ENCODE data around the gene YIPF2. TPM values are rescaled to one million over a fixed set of nuclear protein-coding genes. Genes with fewer than 3 reads are reported as not detected.

YIPF2 gene
- total and polyA plus RNA-seq, 10 of the 15 experiments (the other 5 are each of a cell fraction or from before 2014, with no cell fraction given): 0.92 to 38.9 (median 17.6) TPM

DNA sequence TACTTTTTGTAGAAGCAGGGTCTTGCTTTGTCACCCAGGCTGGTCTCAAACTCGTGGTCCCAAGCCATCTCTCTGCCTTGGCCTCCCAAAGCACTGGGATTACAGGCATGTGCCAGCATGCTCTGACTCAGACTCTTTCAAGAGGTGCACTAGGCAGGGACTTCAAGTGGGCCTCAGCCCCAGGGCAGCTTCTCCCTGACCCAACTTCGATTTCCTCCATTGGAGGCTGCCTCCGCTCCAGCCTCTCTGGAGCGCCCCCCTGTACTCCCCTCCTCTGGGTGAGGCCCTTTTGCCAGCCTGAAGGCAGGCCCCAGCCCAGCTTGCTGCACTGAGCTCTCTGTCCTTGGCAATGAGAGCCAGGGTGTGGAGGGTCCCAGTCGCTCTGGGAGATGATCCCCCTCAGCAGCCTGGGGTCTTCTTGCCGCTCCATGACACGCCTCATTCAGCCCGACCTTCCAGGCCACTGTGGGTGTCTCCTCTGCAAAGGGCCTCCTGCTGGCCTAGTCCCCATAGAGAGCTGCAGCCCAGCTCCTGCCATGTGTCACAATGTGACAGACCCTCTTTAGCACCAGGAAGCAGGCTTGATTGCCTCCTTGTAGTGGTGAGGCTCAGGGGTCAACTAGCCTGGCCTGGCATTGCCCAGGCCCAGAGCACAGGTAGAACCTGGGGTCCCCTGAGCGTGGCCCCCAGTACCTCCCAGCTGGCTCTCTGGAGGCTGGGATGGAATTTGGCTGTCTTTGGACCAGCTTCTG lies 40.6 kb downstream of the YIPF2 start (continued):
- TF ChIP-seq, protein P1, sequence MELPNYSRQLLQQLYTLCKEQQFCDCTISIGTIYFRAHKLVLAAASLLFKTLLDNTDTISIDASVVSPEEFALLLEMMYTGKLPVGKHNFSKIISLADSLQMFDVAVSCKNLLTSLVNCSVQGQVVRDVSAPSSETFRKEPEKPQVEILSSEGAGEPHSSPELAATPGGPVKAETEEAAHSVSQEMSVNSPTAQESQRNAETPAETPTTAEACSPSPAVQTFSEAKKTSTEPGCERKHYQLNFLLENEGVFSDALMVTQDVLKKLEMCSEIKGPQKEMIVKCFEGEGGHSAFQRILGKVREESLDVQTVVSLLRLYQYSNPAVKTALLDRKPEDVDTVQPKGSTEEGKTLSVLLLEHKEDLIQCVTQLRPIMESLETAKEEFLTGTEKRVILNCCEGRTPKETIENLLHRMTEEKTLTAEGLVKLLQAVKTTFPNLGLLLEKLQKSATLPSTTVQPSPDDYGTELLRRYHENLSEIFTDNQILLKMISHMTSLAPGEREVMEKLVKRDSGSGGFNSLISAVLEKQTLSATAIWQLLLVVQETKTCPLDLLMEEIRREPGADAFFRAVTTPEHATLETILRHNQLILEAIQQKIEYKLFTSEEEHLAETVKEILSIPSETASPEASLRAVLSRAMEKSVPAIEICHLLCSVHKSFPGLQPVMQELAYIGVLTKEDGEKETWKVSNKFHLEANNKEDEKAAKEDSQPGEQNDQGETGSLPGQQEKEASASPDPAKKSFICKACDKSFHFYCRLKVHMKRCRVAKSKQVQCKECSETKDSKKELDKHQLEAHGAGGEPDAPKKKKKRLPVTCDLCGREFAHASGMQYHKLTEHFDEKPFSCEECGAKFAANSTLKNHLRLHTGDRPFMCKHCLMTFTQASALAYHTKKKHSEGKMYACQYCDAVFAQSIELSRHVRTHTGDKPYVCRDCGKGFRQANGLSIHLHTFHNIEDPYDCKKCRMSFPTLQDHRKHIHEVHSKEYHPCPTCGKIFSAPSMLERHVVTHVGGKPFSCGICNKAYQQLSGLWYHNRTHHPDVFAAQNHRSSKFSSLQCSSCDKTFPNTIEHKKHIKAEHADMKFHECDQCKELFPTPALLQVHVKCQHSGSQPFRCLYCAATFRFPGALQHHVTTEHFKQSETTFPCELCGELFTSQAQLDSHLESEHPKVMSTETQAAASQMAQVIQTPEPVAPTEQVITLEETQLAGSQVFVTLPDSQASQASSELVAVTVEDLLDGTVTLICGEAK (IDR thresholded peaks at IDR 0.05; ENCODE audit: borderline replicate concordance): no peak
- no peak for TF ChIP-seq POU2F2 (IDR thresholded peaks at IDR 0.05; ENCODE audit: borderline replicate concordance, low read depth, low read length)
- no peak for TF ChIP-seq JUND (IDR thresholded peaks at IDR 0.05; ENCODE audit: low read depth, low read length)
- TF ChIP-seq HSF1 (IDR thresholded peaks at IDR 0.05; ENCODE audit: low read depth, low read length): no peak
- TF ChIP-seq USF2 (IDR thresholded peaks at IDR 0.05; ENCODE audit: borderline replicate concordance, low read depth, low read length): no peak
- no peak for TF ChIP-seq YY1 (IDR thresholded peaks at IDR 0.05; ENCODE audit: low read depth, low read length)
- TF ChIP-seq, protein P2, sequence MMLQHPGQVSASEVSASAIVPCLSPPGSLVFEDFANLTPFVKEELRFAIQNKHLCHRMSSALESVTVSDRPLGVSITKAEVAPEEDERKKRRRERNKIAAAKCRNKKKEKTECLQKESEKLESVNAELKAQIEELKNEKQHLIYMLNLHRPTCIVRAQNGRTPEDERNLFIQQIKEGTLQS (IDR thresholded peaks at IDR 0.05; ENCODE audit: borderline replicate concordance, extremely low read depth, low read depth, low read length): no peak
